ENCODE results near the gene IPO9.

DNA sequence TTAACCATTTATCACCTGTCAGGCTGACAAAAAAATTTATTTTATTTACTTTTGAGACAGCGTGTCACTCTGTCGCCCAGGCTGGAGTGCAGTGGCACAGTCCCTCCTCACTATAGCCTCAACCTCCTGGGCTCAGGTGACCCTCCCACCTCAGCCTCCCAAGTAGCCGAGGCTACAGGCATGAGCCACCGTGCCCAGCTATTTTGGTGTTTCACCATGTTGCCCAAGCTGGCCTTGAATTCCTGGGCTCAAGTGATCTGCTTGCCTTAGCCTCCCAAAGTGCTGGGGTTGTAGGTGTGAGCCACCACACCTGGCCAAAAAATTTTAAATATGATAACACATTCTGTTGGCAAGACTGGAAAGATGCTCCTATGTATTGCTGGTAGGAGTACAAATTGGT is 11.1 kb downstream of the IPO9 start:
- TF ChIP-seq, protein P1, sequence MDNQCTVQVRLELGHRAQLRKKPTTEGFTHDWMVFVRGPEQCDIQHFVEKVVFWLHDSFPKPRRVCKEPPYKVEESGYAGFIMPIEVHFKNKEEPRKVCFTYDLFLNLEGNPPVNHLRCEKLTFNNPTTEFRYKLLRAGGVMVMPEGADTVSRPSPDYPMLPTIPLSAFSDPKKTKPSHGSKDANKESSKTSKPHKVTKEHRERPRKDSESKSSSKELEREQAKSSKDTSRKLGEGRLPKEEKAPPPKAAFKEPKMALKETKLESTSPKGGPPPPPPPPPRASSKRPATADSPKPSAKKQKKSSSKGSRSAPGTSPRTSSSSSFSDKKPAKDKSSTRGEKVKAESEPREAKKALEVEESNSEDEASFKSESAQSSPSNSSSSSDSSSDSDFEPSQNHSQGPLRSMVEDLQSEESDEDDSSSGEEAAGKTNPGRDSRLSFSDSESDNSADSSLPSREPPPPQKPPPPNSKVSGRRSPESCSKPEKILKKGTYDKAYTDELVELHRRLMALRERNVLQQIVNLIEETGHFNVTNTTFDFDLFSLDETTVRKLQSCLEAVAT (IDR thresholded peaks at IDR 0.05) = no peak
- TF ChIP-seq JUND (IDR thresholded peaks at IDR 0.05; ENCODE audit: low read depth, low read length) = no peak
- no peak for TF ChIP-seq KAT2A (conservative IDR thresholded peaks at IDR 0.05; ENCODE audit: control insufficient read depth, low read depth, low read length)
- TF ChIP-seq, protein P2, sequence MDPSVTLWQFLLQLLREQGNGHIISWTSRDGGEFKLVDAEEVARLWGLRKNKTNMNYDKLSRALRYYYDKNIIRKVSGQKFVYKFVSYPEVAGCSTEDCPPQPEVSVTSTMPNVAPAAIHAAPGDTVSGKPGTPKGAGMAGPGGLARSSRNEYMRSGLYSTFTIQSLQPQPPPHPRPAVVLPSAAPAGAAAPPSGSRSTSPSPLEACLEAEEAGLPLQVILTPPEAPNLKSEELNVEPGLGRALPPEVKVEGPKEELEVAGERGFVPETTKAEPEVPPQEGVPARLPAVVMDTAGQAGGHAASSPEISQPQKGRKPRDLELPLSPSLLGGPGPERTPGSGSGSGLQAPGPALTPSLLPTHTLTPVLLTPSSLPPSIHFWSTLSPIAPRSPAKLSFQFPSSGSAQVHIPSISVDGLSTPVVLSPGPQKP (IDR thresholded peaks at IDR 0.05; ENCODE audit: low read depth, low read length) = no peak
- TF ChIP-seq CREM (IDR thresholded peaks at IDR 0.05; ENCODE audit: low read depth) = no peak
- TF ChIP-seq, protein P3, sequence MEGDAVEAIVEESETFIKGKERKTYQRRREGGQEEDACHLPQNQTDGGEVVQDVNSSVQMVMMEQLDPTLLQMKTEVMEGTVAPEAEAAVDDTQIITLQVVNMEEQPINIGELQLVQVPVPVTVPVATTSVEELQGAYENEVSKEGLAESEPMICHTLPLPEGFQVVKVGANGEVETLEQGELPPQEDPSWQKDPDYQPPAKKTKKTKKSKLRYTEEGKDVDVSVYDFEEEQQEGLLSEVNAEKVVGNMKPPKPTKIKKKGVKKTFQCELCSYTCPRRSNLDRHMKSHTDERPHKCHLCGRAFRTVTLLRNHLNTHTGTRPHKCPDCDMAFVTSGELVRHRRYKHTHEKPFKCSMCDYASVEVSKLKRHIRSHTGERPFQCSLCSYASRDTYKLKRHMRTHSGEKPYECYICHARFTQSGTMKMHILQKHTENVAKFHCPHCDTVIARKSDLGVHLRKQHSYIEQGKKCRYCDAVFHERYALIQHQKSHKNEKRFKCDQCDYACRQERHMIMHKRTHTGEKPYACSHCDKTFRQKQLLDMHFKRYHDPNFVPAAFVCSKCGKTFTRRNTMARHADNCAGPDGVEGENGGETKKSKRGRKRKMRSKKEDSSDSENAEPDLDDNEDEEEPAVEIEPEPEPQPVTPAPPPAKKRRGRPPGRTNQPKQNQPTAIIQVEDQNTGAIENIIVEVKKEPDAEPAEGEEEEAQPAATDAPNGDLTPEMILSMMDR (IDR thresholded peaks at IDR 0.05 in 2 of 3, conservative IDR thresholded peaks at IDR 0.05 in 1 of 3; ENCODE audit: control insufficient read depth in 2 of 3, extremely low read depth in 1 of 3, insufficient read depth in 1 of 3, low read depth in 3 of 3, low read length in 3 of 3) = no peak
- TF ChIP-seq POLR2A (IDR thresholded peaks at IDR 0.05; ENCODE audit: low read depth, low read length) = no peak
- TF ChIP-seq CHD1 (IDR thresholded peaks at IDR 0.05; ENCODE audit: low read depth, low read length) = no peak
- TF ChIP-seq, protein P4, sequence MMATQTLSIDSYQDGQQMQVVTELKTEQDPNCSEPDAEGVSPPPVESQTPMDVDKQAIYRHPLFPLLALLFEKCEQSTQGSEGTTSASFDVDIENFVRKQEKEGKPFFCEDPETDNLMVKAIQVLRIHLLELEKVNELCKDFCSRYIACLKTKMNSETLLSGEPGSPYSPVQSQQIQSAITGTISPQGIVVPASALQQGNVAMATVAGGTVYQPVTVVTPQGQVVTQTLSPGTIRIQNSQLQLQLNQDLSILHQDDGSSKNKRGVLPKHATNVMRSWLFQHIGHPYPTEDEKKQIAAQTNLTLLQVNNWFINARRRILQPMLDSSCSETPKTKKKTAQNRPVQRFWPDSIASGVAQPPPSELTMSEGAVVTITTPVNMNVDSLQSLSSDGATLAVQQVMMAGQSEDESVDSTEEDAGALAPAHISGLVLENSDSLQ (IDR thresholded peaks at IDR 0.05) = no peak
- no peak for TF ChIP-seq EZH2 (IDR thresholded peaks at IDR 0.05; ENCODE audit: borderline replicate concordance, control insufficient read depth, low read depth, low read length)
- TF ChIP-seq, protein P5, sequence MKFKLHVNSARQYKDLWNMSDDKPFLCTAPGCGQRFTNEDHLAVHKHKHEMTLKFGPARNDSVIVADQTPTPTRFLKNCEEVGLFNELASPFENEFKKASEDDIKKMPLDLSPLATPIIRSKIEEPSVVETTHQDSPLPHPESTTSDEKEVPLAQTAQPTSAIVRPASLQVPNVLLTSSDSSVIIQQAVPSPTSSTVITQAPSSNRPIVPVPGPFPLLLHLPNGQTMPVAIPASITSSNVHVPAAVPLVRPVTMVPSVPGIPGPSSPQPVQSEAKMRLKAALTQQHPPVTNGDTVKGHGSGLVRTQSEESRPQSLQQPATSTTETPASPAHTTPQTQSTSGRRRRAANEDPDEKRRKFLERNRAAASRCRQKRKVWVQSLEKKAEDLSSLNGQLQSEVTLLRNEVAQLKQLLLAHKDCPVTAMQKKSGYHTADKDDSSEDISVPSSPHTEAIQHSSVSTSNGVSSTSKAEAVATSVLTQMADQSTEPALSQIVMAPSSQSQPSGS (IDR thresholded peaks at IDR 0.05; ENCODE audit: low read length) = no peak

All from GM12878 (cell line).